Peyer's patch (tissue), 4 donors: Measurements from ENCODE around the gene IMPA2.

Experiments
- POLR2A ChIP-seq, 2 donors: fragments of 450-650 bp; IDR thresholded peaks; one replicate each; pipeline ENCODE4 v1.5.1; 2017; ENCODE audit warnings: antibody characterized with exemption in 2 of 2, mild to moderate bottlenecking in 2 of 2, moderate library complexity in 2 of 2
- TF ChIP-seq, protein P1 (sequence below), 6 experiments: fragments of 450-650 bp in 4 of 6; fragments of 200-600 bp in 2 of 6; sonication (generic) in 1 of 6; IDR thresholded peaks; one replicate each; pipeline ENCODE4 v1.5.1; 2017 to 2019; ENCODE audit warnings: antibody characterized with exemption in 6 of 6, mild to moderate bottlenecking in 3 of 6, moderate library complexity in 1 of 6

DNA sequence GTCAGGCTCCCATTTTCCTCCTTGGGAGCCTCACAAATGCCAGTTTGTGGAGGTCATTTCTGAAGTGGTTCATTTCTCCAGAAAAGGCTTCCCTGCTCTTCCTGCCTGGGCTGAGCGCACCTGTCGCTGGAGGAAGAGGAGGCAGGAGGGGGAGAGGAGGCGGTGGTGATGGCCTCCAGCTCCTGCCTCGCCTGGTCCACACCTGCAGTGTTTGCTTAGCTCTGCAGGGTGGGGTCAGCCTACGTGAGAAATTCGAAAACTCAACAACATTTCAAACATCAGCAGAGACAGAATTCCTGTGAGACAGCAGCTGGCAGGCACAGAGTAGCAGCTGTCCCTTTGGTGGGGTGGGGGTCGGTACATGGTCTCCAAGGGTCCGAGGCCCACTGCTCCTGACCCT is 7.9 kb downstream of the IMPA2 start:
- TF ChIP-seq, protein P1, sequence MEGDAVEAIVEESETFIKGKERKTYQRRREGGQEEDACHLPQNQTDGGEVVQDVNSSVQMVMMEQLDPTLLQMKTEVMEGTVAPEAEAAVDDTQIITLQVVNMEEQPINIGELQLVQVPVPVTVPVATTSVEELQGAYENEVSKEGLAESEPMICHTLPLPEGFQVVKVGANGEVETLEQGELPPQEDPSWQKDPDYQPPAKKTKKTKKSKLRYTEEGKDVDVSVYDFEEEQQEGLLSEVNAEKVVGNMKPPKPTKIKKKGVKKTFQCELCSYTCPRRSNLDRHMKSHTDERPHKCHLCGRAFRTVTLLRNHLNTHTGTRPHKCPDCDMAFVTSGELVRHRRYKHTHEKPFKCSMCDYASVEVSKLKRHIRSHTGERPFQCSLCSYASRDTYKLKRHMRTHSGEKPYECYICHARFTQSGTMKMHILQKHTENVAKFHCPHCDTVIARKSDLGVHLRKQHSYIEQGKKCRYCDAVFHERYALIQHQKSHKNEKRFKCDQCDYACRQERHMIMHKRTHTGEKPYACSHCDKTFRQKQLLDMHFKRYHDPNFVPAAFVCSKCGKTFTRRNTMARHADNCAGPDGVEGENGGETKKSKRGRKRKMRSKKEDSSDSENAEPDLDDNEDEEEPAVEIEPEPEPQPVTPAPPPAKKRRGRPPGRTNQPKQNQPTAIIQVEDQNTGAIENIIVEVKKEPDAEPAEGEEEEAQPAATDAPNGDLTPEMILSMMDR (IDR thresholded peaks at IDR 0.05) = no peak
- no peak for TF ChIP-seq POLR2A (IDR thresholded peaks at IDR 0.05)
